HG02759 (cell line): Measurements from ENCODE around the gene POU6F2.
"Not testable (repeated sequence)": the region's sequence is repeated elsewhere in the genome, so short reads cannot be mapped to it uniquely, and the experiment has no call there.

Source experiments
- ATAC-seq: cut with Tn5 transposase; IDR thresholded peaks from one replicate; pipeline ENCODE4 v1.9.1; 2021; ENCODE audit warnings: mild to moderate bottlenecking, moderate library complexity; ENCODE audit not compliant: unreplicated experiment

POU6F2 gene

DNA sequence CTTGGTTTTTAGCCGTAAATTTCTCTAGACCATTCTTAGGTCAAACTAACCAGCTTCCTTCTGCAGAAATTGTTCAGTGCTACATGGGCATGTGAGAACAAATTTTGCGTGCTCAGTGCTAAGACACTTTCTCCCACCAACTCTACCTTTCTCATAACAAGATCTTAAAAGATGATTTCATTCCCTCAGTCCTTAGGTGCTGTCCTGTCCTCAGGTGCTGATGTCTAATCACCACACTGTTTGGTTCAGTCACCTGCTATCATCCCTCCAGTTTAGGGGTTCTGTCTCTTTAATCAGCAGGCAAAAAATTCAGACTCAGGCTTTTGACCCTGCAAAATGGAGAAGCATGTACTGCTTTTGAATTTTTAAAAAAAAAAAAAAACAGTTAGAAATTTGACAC lies 361.0 kb downstream of the POU6F2 start:
- ATAC-seq: no peak

DNA sequence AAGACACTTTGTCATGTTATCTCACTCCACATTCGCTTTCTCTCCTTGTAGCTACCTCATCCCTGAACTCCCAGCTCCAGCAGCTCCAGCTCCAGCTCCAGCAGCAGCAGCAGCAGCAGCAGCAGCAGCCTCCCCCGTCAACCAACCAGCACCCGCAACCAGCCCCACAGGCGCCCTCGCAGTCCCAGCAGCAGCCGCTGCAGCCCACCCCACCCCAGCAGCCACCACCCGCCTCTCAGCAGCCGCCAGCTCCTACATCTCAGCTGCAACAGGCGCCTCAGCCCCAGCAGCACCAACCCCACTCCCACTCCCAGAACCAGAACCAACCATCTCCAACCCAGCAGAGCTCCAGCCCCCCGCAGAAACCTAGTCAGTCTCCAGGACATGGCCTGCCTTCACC lies 361.9 kb downstream of the POU6F2 start:
- ATAC-seq: no peak

DNA sequence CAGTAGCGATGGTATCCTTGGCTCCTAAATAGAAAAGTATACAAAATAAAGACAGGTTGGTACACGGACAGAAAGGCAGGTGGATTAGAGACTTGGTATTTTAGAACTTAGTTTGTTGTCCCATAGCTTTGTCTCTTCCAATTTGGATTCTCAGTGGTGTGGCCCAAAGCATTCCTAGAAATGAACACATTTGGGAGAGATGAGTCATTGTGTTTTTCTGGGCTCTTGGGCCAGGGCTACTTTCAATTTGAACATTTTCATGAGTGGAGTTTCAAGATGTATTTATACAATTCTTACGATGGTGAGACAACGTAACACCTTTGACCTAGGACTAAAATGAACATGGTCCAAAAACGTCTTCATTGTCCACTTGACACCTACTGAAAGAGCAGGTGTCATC lies 363.4 kb downstream of the POU6F2 start:
- no peak for ATAC-seq

DNA sequence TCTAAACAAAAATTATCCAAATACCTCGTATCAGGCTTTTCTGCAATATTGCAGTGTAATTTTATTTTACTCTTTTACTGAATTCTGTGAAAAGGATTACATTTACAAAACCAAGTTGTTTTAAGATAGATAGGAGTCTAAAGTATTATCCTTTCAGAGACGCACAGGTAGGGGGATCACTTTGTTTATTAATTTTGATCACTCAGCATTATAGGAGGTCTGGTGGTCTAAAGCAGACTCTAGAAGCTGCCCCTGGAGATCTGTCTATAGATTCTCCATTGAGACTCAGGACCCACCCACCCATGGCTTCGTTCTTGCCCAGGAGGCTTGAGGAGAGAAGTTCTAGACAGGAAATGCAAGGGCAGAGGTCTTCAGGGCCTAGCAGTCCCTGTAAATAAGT lies 365.1 kb downstream of the POU6F2 start:
- no peak for ATAC-seq

DNA sequence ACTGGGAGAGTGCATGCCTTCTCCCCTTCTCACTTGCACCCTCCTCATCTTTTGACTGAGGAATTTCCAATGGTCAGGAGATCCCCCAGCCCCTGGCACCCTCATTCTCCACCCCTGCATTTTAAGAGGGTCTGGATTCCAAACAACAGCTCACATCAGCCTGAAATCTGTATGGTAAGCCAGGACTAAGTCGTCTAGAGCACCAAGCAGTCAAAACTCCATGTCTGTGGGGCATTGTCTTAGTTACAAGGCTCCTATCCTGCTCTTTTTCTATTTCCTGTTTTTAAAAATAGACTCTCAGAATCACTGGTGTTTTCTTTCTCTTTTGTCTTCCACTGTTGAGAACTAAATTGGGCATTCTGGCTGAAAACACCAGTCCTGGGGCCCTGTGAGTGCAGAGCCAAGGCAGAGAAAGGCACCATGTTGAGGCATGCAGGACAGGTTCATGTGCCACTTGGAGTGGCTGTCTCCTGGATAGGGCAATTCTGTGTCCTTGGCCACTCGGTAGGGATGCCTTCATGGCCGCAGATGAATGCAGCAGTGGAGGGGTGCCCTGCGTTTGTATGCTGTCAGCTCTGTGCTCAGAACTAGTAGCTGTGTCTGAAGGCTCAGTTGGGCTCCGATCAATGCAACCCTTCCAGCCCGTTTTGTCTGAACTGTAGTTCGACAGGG lies 371.9 kb downstream of the POU6F2 start:
- ATAC-seq: no peak

DNA sequence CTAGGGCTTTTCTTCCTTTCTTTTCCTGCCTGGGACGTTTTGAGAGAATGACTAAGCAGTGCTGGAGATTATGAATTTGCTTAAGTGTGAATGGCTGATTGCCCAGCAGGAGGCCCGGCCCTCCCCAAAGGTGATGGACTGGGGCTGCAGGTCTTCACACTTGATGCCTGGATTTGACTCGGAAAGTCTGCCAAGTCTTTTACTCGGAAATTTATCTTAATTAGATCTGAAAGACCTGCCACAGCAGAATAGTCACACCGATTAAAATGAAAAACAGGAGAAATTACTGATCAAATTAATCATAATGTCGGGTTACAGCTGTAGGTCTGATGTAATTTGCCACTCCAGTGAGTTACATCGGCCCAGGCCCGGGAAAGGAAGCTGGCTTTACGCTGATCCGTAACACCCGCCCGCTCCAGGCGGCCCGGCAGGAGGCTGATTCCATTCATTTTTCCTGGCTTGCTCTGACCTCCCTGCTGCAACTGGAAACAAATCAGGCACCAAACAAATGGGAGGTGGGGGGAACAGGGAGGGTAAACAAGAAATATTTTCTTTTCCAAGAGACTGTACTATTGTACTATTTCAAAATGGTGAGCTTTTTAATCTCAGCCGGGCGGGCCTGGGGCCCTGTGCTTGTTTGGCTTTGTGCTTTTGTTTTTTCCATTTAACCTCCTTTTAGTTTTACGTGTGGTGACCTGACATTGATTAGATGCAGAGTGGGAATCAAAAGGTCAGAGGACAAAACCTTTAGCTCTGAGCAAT lies 376.1 kb downstream of the POU6F2 start:
- ATAC-seq: no peak

DNA sequence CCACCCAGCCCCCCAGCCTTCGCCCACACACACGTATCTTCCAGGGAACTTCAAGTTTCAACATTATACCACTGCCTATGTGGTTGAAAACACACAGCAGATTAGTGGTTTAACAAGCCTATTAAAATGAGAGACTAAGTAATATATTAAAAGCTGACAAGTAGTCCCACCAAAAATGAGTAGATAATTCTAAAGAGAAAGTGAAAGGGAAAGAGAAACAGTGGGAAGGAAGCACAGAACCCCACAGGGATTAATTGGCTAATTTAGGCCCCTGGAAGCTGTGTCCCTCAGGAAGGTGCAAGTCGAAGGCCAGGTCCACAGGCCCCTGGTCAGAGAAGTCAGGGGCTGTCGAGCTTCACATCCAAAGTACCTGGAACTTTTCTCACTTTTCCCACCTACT lies 378.0 kb downstream of the POU6F2 start:
- ATAC-seq: no peak

DNA sequence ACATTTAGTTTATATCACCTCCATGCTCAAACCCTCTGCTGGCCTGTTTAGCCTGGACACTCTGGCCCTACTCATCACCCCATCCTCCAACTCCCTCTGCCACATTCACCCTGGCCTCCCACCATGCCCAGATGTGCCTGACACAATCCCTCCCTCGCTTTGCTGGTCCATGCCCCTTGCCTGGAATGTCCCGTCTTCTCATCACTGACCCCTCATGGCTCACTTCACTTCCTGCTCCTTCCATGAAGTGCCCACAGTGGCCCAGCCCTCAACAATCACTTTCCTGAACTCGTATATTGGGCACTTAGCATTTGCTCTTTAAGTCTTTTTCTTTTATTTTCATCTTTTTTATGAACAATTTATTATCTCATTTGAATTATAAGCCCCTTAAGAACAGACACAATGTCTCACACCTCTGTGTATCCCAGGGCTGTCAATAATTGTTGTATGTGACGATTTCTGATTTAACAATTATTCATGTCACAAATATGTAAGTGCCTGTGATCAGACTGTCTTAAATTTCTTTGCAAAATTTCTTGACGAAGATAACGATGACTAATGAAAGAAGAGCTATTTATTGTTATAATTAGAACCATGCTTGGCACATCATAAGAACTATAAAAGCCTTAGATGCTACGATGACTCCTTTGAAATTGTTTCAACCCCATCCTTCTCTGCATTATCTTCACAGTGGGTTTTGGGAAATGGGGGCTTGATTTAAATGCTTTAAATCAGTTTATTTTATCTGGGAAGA lies 378.6 kb downstream of the POU6F2 start:
- no peak for ATAC-seq

DNA sequence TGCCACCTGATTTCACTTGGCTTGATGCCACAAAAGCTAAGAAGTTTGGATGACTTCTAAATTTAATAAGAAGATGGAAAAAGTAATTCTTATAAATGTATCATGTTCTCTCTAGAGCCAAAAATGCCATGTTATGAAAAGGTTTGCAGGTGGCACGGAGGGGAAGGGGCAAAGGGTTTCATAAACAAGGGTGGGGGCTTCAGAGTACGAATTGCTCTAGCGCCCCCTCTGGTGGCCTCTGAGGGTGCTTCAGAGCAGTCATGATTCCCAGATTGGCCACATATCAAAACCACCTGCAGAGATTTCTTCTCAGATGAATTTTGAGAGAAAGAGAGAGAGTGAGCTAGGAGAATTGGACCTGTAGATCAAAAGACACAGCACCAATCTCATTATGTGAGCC lies 379.9 kb downstream of the POU6F2 start:
- no peak for ATAC-seq

DNA sequence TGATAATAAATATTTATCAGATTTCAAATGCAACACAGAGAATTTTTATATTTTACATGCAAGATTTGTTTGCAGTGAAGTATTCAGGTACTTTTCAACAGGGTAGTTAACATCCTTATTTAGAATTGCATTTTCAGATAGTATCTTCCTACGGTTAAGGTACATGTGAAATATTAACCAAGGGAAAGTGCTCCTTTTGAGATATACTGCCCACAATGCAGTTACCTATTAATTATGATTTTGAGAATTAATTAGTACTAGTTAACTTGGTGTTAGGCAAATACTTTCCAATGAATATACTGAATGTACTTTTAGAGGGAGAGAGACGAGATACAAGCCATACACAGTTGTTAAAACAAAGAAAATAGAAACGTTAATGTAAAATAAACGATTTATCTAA lies 382.3 kb downstream of the POU6F2 start:
- peak; percentile 72 for ATAC-seq

DNA sequence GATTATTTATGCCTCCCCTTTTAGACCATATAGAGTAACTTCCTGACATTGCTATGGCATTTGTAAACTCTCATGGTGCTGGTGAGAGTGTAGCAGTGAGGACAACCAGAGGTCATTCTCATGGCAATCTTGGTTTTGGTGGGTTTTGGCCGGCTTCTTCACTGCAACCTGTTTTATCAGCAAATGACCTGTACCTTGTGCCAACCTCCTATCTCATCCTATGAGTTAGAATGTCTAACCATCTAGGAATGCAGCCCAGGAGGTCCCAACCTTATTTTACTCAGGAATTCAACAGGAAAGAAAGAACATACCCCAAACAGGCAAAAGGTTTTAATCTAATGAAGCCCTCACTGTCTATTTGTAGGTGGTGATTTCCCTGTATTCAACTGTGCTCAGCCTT lies 383.1 kb downstream of the POU6F2 start:
- no peak for ATAC-seq

DNA sequence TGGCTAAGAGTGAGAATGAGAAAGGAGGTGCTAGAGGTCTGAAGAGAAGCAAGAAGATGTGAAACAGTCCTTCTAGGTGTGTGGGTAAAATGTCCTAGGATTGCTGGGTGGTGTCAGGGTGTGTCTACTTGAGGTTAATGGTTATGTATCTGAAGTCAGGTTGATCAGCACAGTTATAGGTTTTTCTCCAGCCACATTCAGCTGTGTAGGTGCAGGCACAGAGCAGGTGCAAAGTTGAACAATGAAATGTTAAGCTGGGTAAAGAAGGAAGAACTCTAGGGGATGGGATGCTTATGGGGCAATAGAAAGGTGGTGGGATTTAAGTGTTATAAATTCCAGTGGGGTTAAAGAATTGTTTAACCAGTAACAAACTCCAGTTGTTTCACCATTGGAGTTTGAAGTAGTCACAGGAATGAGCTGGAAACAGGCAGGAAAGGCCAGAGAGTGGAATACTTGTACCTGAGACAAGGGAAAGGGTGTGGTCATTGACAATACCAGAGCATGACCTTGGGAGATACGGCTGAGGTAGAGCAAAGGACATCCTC lies 388.1 kb downstream of the POU6F2 start:
- ATAC-seq: no peak

DNA sequence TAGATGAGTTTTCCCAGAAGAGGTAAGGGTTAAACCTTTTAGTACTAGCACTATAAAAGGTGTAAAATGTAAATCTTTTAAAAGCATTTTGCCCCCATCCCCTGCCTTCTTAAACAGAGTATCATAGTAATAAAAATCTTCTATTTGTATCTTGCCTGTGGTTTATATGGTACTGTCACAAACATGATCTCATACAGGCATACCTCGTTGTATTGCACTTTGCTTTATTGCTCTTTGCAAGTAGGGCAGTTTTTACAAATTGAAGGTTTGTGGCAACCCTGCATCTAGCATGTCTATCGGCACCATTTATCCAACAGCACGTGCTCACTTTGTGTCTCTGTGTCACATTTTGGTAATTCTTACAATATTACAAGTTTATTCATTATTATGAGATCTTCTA lies 389.7 kb downstream of the POU6F2 start:
- no peak for ATAC-seq

DNA sequence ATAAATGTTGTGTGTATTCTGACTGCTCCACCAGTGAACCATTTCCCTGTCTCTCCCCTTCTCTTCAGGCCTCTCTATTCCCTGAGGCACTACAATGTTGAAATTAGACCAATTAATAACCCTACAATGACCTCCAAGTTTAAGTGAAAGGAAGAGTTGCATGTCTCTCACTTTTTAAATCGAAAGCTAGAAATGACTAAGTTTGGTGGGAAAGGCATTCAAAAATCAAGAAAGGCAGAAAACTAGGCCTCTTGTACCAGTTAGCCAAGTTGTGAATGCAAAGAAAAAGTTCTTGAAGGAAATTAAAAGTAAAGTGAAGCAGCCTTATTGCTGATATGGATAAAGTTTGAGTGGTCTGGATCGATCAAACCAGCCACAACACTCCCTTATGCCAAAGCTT lies 390.2 kb downstream of the POU6F2 start:
- no peak for ATAC-seq

DNA sequence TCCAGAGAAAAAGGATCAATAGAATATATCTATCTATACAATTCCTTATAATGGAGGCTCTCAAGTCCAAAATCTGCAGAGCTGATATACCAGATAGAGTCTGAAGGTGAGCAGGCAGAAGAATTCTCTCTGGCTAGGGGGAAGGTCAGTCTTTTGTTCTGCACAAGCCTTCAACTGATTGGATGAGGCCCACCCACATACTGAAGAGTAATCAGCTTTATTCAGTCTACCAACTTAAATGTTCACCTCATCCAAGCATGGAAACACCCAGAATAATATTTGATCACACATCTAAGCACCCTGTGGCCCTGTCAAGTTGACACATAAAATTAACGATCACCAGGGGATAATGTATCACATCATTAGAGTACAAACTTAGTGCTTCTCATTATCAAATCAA lies 394.7 kb downstream of the POU6F2 start:
- no peak for ATAC-seq

DNA sequence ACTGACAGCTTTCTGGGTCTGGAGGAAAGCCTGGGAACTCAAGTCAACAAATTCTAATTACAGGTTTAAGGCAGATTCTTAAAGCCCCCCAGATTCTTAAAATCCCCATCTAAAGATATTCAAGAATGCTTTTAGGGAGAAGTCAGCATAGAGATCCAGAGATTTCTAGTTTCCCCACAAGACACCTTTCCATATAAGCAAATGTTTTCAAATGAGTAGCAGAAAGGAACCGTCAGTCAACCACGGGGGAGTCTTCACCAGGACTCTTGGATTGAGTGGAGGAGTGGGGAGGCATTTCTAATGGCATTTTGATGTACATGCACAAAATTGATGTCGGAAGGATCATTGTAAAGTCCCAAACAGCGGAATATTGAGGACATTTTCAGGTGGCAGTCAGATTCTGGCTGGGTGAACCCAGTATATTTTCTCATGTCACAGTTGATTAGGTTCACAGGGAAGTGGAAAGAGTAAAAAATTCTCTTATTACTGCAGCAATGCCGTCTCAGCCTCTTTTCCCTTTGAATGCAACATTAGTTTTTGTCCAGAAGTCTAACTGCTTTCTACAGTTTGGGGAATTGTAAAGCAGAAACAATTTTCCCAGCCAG lies 396.8 kb downstream of the POU6F2 start:
- no peak for ATAC-seq

DNA sequence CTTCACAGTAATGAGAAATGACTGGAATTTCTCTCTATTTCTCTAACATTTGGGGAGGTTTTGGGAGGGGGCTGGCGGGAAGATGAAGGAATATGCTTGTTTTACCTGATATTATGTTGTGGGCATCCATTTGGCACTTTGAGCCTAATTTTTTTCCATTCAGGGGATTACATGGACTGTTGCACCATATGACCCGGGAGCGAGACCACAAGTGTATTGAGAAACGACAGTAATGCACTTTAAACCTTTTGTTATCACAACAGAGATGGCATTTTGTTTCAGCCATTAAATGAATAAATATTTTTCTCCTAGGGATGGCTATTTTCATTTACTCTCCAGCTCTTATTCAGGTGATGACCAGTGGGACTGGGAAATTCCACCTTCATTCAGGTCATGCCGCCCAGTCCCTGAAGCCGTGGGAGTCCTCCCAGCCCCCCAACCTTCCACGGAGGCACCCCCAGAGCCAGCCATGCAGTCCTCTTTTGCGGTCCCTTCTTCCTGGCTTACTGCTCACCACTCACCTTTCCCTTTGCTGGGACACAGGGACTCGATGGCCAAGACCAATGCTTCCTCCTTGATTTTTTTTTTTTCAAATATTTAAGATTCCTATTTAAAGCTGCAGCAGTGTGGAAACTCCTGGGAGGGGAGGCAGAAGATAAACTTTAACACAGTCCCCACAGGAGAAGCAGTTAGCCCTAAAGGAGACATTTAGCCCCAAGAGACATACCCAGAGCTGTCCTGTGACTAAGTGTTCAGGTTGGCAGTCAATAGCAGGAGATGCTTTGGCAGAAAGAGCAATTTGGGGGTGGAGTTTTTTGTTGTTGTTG lies 397.6 kb downstream of the POU6F2 start:
- no peak for ATAC-seq

DNA sequence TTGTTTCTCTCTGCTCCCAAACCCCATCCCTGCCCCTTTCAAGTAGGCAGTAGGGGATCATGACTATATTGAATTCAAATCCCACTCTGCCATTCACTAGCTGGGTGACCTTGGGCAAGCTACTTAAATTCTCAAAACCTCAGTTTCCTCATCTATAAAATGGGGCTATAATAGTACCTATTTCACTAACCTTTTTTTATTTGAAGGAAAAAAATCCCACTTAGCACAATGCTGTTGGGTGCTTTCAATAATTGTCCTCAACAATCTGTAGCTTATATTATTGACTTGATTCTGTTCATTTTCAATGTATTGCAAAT lies 398.1 kb downstream of the POU6F2 start:
- ATAC-seq: no peak

DNA sequence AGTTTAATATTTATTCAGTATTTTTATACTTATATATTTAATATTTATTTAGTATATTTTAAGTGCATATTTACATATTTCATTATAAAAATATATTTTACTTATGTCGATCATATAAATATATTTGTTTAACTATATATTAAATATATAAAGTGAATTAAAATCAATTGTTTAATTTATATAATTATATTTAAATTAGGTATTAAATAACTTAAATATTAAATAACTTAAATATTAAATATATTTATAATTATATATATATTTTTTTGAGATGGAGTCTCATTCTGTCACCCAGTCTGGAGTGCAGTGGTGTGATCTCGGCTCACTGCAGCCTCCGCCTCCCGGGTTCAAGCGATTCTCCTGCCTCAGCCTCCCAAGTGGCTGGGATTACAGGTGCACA lies 399.2 kb downstream of the POU6F2 start:
- ATAC-seq: not testable (repeated sequence)

DNA sequence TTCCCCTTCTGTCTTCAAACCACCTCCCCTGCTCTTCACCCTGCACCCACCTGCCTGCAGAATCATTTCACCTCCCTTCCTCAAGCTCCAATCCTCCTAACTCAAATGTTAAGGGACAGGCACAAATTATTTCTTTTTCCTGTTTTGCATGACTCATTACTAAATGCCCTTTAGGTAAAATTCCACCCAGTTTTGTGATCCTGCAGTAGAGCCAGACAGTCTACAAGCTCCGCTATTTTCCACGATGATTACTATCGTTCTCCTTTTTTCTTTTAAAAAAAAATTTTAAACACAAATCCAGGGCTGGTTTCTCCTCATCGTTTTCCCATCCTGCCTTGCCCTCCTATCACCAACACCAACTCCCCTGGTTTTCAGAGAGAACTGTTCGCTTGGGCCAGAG lies 401.7 kb downstream of the POU6F2 start:
- ATAC-seq: no peak

DNA sequence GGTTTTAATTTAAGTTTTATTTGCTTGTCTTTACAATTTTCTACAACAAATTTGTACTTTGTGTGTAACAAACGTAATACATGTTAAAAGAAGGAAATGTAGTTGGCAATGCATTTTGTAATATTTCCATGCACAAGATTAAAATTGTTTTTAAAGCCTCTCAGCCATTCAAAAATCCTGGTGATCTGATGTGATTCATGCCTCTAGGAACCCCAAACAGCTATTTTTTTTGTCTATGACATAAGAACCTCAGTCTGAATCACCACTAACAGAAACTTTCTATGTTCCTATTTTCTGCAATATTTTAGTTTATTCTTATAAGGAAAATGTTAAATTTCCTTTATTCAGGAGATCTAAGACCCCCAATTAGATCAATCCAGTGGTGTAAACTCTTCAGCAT lies 405.4 kb downstream of the POU6F2 start:
- ATAC-seq: no peak
